Activated CD8-positive, alpha-beta memory T cell treated with anti-CD3 and anti-CD28 coated beads for 1 hour (primary cell): ENCODE results near the gene CABLES2.

ENCODE experiments used
- DNase-seq, 2 donors: peaks; one replicate each; pipeline ENCODE4 v3.0.0-alpha.2; 2020; ENCODE audit warnings: low read depth in 1 of 2; ENCODE audit errors: extremely low read depth in 1 of 2

CABLES2 gene

GRCh38 chr20:62352402-62353288 is 54.4 kb downstream of the CABLES2 start:
- DNase-seq: no peak

GRCh38 chr20:62351469-62352401 is 55.4 kb downstream of the CABLES2 start:
- DNase-seq: no peak

- DNase-seq: no peak
These were observed 56.3 kb downstream of the CABLES2 start for GRCh38 chr20:62350629-62351422.

- DNase-seq: no peak
These were observed 56.9 kb downstream of the CABLES2 start for GRCh38 chr20:62350098-62350628.

GRCh38 chr20:62349556-62350097 is 57.5 kb downstream of the CABLES2 start:
- no peak for DNase-seq

- DNase-seq: no peak
These were observed 58.5 kb downstream of the CABLES2 start for GRCh38 chr20:62348604-62349003.

GRCh38 chr20:62347445-62347844 is 59.6 kb downstream of the CABLES2 start:
- no peak for DNase-seq

- DNase-seq: no peak
These were observed 60.0 kb downstream of the CABLES2 start for GRCh38 chr20:62347151-62347404.

- no peak for DNase-seq
These were observed 60.5 kb downstream of the CABLES2 start for GRCh38 chr20:62346398-62347150.

- no peak for DNase-seq
These were observed 61.3 kb downstream of the CABLES2 start for GRCh38 chr20:62345681-62346370.

- DNase-seq: no peak
These were observed 62.3 kb downstream of the CABLES2 start for GRCh38 chr20:62344782-62345181.

GRCh38 chr20:62344092-62344491 is 63.0 kb downstream of the CABLES2 start:
- DNase-seq: no peak

- no peak for DNase-seq
These were observed 64.2 kb downstream of the CABLES2 start for GRCh38 chr20:62342910-62343309.

- no peak for DNase-seq
These were observed 67.4 kb downstream of the CABLES2 start for GRCh38 chr20:62339647-62340062.
